NOMO-1 treated with DMSO at 0.1 percent for 48 hours (cell line): Measurements from ENCODE around the gene EFTUD2.
"Not testable (repeated sequence)": the region's sequence is repeated elsewhere in the genome, so short reads cannot be mapped to it uniquely, and the experiment has no call there.

Source experiments
- DNase-seq: peaks from one replicate; lab custom pipeline; 2025; ENCODE audit not compliant: unreplicated experiment; lab: John Stamatoyannopoulos, UW

EFTUD2 gene

GRCh38 chr17:44848961-44849489 is 50.2 kb downstream of the EFTUD2 start:
- DNase-seq, result no peak

DNA sequence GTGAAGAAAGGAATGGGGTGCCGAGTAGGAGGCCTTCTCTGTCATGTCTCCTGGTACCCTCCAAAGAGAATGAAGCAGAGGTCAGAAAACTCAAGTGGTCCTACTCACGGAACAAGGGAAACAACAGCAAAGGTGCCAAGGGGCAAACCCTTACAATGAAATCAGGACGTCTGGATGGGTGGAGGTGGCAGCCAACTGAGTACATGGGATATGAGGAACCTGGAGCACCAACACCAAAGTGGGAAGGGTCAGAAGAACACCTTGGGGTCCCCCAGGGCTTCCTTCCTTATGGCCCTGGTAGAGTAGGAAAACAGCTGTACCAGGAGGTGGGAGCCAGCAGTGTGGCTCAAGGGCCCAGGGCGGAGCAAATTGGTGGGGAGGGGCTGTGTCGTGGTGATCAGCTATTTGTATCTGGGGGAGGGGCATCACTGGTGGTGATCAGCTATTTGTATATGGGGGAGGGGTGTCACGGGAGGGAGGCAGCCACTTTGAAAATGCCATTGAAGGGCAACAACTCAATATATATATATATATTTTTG is 50.9 kb downstream of the EFTUD2 start:
- no peak for DNase-seq

GRCh38 chr17:44847586-44847985 is 51.7 kb downstream of the EFTUD2 start, which contains the start of gene HIGD1B:
TSS of gene HIGD1B (plus strand) at chr17:44847883. CDS start at chr17:44848153, 270 bp downstream.
- no peak for DNase-seq

DNA sequence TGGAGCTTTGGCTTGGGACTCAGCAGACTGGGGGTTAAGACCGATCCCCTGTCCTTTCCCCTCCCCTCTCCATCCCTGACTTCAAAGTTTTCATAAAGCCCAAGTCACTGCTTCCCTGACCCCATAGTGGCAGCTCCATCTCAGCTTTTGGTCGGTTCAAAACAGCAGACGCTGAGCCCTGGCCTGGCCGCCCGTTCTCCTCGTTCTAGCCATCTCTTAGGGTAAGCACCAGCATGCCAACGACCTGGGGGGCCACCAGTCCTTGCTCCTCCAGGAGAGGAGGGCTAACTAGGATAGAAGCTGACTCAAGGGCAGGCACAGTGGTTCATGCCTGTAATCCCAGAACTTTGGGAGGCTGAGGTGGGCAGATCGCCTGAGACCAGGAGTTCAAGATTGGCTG is 53.0 kb downstream of the EFTUD2 start:
- DNase-seq, result no peak

- no peak for DNase-seq
Measured at GRCh38 chr17:44844390-44844830, 54.8 kb downstream of the EFTUD2 start.

DNA sequence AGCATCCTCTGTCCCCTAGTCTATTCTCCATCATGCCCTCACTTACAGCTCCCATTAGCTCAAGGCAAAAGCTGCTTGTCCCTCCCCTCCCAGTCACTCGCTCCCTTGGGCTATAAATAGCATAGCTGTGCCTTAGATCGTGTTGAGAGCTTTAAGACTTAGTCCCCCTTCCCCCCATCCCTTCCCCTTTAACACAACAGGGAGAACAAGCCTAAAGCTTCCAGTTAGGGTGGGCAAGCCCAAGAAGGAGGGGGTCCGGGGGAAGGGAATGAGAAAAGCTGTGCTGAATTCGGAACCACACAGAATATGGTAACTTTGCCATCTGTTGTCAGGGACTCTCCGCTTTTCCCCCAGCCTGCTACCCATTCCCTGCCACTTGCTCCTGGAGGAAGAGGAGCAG is 56.5 kb downstream of the EFTUD2 start:
- DNase-seq, result no peak

DNA sequence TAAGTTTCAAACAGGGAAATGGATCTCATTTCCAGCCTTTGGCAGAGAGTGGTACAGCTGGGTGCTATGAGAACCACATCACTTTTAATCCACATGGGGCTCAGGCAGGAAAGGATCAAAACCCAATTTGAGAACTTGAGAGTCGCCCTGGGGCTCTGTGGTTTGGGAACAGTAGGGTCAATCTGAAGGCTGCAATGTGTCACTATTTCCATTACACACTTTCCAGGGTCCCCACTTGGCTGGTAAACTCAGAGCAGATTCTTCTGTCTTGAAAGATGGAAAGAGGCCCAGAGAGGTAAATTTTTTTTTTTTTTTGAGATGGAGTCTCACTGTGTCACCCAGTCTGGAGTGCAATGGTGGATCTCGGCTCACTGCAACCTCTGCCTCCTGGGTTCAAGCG is 58.3 kb downstream of the EFTUD2 start:
- no peak for DNase-seq

DNA sequence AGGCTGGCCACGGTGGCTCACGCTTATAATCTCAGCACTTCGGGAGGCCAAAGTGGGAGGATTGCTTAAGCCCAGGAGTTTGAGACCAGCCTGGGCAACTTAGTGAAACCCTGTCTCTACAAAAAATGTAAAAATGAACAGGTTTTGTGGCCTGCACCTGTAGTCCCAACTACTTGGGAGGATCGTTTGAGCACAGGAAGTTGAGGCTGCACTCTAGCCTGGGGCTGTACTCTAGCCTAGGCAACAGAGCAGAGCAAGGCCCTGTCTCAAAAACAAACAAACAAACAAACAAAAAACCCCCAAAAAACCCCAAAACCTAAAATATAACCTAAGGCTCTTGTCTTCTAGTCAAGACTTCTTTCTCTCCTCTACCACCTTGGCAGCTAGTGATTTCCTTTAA is 59.0 kb downstream of the EFTUD2 start:
- no peak for DNase-seq

DNA sequence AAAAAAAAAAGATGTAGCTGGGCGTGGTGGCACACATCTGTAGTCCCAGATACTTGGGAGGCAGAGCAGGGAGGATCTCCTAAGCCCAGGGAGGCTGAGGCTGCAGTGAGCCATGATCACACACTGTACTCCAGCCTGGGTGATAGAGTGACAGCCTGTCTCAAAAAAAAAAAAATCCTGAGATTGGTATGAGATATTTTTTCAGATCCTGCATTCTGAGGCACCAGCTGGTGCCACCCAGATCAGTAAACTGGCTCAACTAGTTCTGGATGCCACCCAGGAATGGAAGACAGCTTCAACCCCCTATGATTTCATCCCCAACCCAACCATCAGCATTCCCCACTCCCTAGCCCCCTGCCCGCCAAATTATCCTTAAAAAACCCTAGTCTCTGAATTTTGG is 62.0 kb downstream of the EFTUD2 start:
- no peak for DNase-seq

GRCh38 chr17:44832805-44833204 is 66.4 kb downstream of the EFTUD2 start:
- DNase-seq, result no peak

- DNase-seq, result no peak
Measured at GRCh38 chr17:44831371-44831770, 67.9 kb downstream of the EFTUD2 start.

GRCh38 chr17:44830359-44831288 is 68.6 kb downstream of the EFTUD2 start:
- no peak for DNase-seq

DNA sequence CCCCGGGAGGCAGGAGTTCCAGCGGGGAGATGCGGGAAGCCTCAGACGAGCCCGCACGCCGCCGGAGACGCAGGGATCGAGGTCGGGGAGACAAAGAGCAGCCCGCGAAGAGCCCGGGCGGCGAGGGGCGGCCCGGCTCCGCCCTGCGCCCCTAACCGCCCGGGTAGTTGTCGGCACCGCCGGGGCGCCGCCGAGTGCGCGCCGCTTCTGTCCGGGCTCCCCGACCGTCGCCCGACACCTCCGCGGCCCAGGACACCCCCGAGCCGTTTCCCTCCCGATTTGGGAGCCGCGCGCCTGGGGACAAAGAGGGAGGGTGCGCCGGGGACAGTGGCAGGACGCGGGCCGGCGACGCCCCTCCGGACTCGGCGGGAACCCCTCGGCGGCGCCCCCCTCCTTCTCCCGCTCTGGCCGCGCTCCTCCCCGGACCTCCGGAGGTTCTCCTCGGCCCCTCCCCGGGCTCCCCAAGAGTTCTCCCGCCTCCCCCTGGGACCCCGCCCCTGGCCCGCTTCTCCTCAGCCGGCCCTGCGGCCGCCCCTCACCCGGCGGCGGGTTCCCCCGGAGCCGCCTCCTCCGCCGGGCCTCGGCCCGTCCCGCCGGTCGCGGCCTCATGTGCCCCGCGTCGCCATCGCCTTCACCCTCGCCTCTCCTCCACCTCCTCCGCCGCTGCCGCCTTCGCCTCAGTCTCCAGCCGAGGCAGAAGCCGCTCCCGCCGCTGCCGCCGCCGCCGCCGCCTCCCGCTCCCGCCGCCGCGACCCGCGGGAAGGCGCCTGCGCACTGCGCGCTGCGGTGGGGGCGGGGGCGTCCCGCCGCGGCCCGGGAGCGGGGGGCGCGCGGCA is 69.5 kb downstream of the EFTUD2 start, which contains the start of gene GJC1:
TSS of gene GJC1 (minus strand) at position 765 of the 836 bp plus-strand sequence. CDS start 24,470 bp downstream, outside the sequence.
- DNase-seq, result no peak

GRCh38 chr17:44828919-44829522 is 70.2 kb downstream of the EFTUD2 start:
- DNase-seq, result peak; percentile 29

GRCh38 chr17:44827863-44828262 is 71.4 kb downstream of the EFTUD2 start:
- DNase-seq, result no peak

GRCh38 chr17:44826123-44826790 is 73.0 kb downstream of the EFTUD2 start:
- no peak for DNase-seq

DNA sequence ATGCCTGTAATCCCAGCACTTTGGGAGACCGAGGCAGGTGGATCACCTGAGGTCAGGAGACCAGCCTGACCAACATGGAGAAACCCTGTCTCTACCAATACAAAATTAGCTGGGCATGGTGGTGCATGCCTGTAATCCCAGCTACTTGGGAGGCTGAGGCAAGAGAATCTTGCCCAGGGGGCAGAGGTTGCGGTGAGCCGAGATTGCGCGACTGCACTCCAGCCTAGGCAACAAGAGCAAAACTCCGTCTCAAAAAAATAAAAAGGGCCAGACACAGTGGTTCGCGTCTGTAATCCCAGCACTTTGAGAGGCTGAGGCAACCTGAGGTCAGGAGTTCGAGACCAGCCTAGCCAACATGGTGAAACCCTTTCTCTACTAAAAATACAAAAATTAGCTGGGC is 74.0 kb downstream of the EFTUD2 start:
- DNase-seq, result not testable (repeated sequence)

GRCh38 chr17:44820631-44821212 is 78.5 kb downstream of the EFTUD2 start:
- no peak for DNase-seq

DNA sequence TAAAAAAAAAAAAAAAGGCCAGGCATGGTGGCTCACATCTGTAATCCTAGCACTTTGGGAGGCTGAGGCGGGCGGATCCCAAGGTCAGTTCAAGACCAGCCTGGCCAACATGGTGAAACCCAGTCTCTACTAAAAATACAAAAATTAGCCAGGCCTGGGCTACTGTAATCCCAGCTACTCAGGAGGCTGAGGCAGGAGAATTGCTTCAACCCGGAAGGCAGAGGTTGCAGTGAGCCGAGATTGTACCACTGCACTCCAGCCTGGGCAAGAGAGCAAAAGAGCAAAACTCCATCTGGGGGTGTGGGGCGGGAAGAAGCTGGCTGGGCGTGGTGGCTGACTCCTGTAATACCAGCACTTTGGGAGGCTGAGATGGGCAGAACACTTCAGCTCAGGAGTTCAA is 80.7 kb downstream of the EFTUD2 start:
- not testable (repeated sequence) for DNase-seq

- no peak for DNase-seq
Measured at GRCh38 chr17:44812263-44812662, 87.0 kb downstream of the EFTUD2 start.
